Naive thymus-derived CD4-positive, alpha-beta T cell (primary cell): ENCODE data around the gene TCAP. TPM values are rescaled to one million over a fixed set of nuclear protein-coding genes. Genes with fewer than 3 reads are reported as not detected.
A peak's percentile ranks its signal among the peaks of the same experiment; 100 is the strongest.

Experiments used
- ATAC-seq: fragments of 150-1000 bp; cut with Tn5 transposase; 2 replicates; pipeline ENCODE4 v1.10.0; 2021; ENCODE audit warnings: mild to moderate bottlenecking, moderate library complexity
- CTCF ChIA-PET: fragments of 350-600 bp; sonication (Branson Sonifier 250); formaldehyde crosslinking; loops from one replicate; lab custom pipeline; 2021; ENCODE audit warnings: antibody characterized with exemption; lab: Charles Lee
- POLR2A ChIA-PET: fragments of 350-600 bp; sonication (Branson Sonifier 250); formaldehyde crosslinking; loops from one replicate; lab custom pipeline; 2021; ENCODE audit warnings: antibody characterized with exemption, inconsistent platforms; lab: Charles Lee
- DNase-seq, 9 donors: peaks; one replicate each; pipeline versions ENCODE4 v3.0.0 to v3.0.0-alpha.2; 2020 to 2022; ENCODE audit warnings: mixed read lengths in 1 of 9
- H3K27ac ChIP-seq: one replicate; pipeline ENCODE4 v1.7.0; 2013; ENCODE audit warnings: mild to moderate bottlenecking, low read depth, low read length, moderate library complexity
- H3K27me3 ChIP-seq, 2 donors: one replicate each; pipeline ENCODE4 v1.7.0; 2013; ENCODE audit warnings: low read length in 2 of 2, mild to moderate bottlenecking in 2 of 2, moderate library complexity in 2 of 2; ENCODE audit not compliant: control insufficient read depth in 2 of 2, insufficient read depth in 2 of 2
- H3K36me3 ChIP-seq, 3 experiments: 1 replicate in 2 of 3; 2 replicates in 1 of 3; pipeline ENCODE4 v1.7.0; 2013; ENCODE audit warnings: low read length in 3 of 3, mild to moderate bottlenecking in 3 of 3, moderate library complexity in 1 of 3; ENCODE audit not compliant: insufficient read depth in 3 of 3, control insufficient read depth in 2 of 3
- H3K4me1 ChIP-seq, 2 donors: one replicate each; pipeline ENCODE4 v1.7.0; 2013; ENCODE audit warnings: low read length in 2 of 2, mild to moderate bottlenecking in 2 of 2, moderate library complexity in 1 of 2; ENCODE audit not compliant: control insufficient read depth in 2 of 2, insufficient read depth in 2 of 2
- H3K4me3 ChIP-seq: 2 replicates; pipeline ENCODE4 v1.7.0; 2013; ENCODE audit warnings: mild to moderate bottlenecking, low read length
- H3K9me3 ChIP-seq, 3 experiments: 1 replicate in 2 of 3; 2 replicates in 1 of 3; pipeline ENCODE4 v1.7.0; 2013; ENCODE audit warnings: low read length in 3 of 3; ENCODE audit not compliant: control insufficient read depth in 2 of 3
- H3K27ac Mint-ChIP-seq, 9 donors: one replicate each; pipeline ENCODE4 v1.8.0; 2020 to 2022; ENCODE audit warnings: mixed read lengths in 9 of 9, mild to moderate bottlenecking in 8 of 9, moderate library complexity in 5 of 9, inconsistent platforms in 2 of 9
- H3K27me3 Mint-ChIP-seq, 5 donors: one replicate each; pipeline ENCODE4 v1.8.0; 2021 to 2022; ENCODE audit warnings: mixed read lengths in 5 of 5, mild to moderate bottlenecking in 1 of 5
- H3K36me3 Mint-ChIP-seq, 5 donors: one replicate each; pipeline ENCODE4 v1.8.0; 2020 to 2022; ENCODE audit warnings: mixed read lengths in 5 of 5, mild to moderate bottlenecking in 3 of 5, inconsistent platforms in 1 of 5
- H3K4me1 Mint-ChIP-seq, 7 donors: one replicate each; pipeline ENCODE4 v1.8.0; 2020 to 2022; ENCODE audit warnings: mixed read lengths in 7 of 7, mild to moderate bottlenecking in 3 of 7, inconsistent platforms in 1 of 7
- H3K4me3 Mint-ChIP-seq, 10 donors: one replicate each; pipeline ENCODE4 v1.8.0; 2020 to 2022; ENCODE audit warnings: mild to moderate bottlenecking in 10 of 10, mixed read lengths in 10 of 10, moderate library complexity in 6 of 10, inconsistent platforms in 2 of 10
- H3K9me3 Mint-ChIP-seq, 11 donors: one replicate each; pipeline ENCODE4 v1.8.0; 2020 to 2022; ENCODE audit warnings: mixed read lengths in 11 of 11, mild to moderate bottlenecking in 4 of 11, inconsistent platforms in 1 of 11, moderate library complexity in 1 of 11
- intact Hi-C, 2 donors: fragments of 100-400 bp; cut with micrococcal nuclease; formaldehyde crosslinking; loops; one replicate each; pipeline ENCODE4 v1.15.1; 2023
- polyA plus RNA-seq, 2 donors: library from polyadenylated mRNA; unstranded; fragments of 300-500 nt; fragmentation: Illumina TruSeq; gene quantifications; one replicate each; pipeline ENCODE4 v1.2.3, GENCODE V29; 2021
- total RNA-seq, 6 experiments: library from RNA in 5 of 6; stranded (reverse) in 5 of 6; gene quantifications; 1 replicate in 5 of 6; 2 replicates in 1 of 6; pipeline ENCODE4 v1.2.3 and lab custom pipeline; 2021 to 2026

Gene TCAP
- total and polyA plus RNA-seq, 7 experiments from 2014 or later = 0.12 to 10.5 (median 3.3) TPM; not detected in 1

GRCh38 chr17:39641883-39642282 lies 23.3 kb upstream of the TCAP start:
- intact Hi-C loops = no loop called here
- Mint-ChIP-seq H3K4me1 (peaks cover 60 to 91% (median 78%) of the 10 kb centered on the region in 7 donors), H3K27me3 (no peaks in the 10 kb centered on the region), H3K36me3 (peaks cover 0 to 7% (median 0%) of the 10 kb centered on the region in 5 donors), H3K27ac (peak overlapping the region in 6 of 9 donors; percentile 23 to 70 (median 44)), H3K9me3 (no peaks in the 10 kb centered on the region), H3K4me3 (peak overlapping the region in 3 of 10 donors; percentile 13 to 97 (median 53))
- Histone ChIP-seq H3K36me3 (peaks cover 0 to 16% (median 0%) of the 10 kb centered on the region in 3 experiments), H3K9me3 (no peaks in the 10 kb centered on the region), H3K27me3 (no peaks in the 10 kb centered on the region), H3K4me3 (no peak overlapping the region), H3K27ac (no peak overlapping the region), H3K4me1 (peaks cover 35 to 50% of the 10 kb centered on the region in 2 donors)
- ChIA-PET CTCF (interaction anchor here (0.7 to 2.4 kb wide), 3 partner anchors 11 to 19 kb away, joined by 6 to 15 read pairs (median 7); no protein-coding TSS in a partner anchor), POLR2A (interaction anchor here (0.8 kb wide), 1 partner anchor 38 kb away, joined by 3 read pairs; no protein-coding TSS in a partner anchor)
- ATAC-seq (no peak), DNase-seq (no peak)

- no peaks in the 10 kb centered on the region for H3K27me3 Mint-ChIP-seq
- H3K4me3 ChIP-seq = no peak overlapping the region
- ChIA-PET POLR2A (no interaction called here), CTCF (interaction anchor here (1.0 to 2.4 kb wide), 4 partner anchors 8 to 21 kb away, joined by 3 to 15 read pairs (median 4); no protein-coding TSS in a partner anchor)
- H3K9me3 ChIP-seq = no peaks in the 10 kb centered on the region
- no peak for DNase-seq
- no peak overlapping the region for H3K27ac ChIP-seq
- H3K36me3 ChIP-seq = peaks cover 0 to 13% (median 0%) of the 10 kb centered on the region in 3 experiments
- ATAC-seq = no peak
- peak overlapping the region in 3 of 10 donors; percentile 2 to 60 (median 53) for H3K4me3 Mint-ChIP-seq
- H3K27me3 ChIP-seq = no peaks in the 10 kb centered on the region
- H3K9me3 Mint-ChIP-seq = no peaks in the 10 kb centered on the region
- intact Hi-C loops = no loop called here
- H3K4me1 Mint-ChIP-seq = peaks cover 60 to 89% (median 77%) of the 10 kb centered on the region in 7 donors
- H3K36me3 Mint-ChIP-seq = peaks cover 0 to 7% (median 0%) of the 10 kb centered on the region in 5 donors
- H3K4me1 ChIP-seq = peaks cover 35 to 50% of the 10 kb centered on the region in 2 donors
- H3K27ac Mint-ChIP-seq = peak overlapping the region in 8 of 9 donors; percentile 7 to 68 (median 36)
These were observed 22.7 kb upstream of the TCAP start for GRCh38 chr17:39642291-39643074.

- ChIA-PET POLR2A (no interaction called here), CTCF (interaction anchor here (0.6 to 1.5 kb wide), 4 partner anchors 9 to 22 kb away, joined by 3 to 5 read pairs (median 4); no protein-coding TSS in a partner anchor)
- Histone ChIP-seq H3K27me3 (no peaks in the 10 kb centered on the region), H3K4me3 (no peak overlapping the region), H3K9me3 (no peaks in the 10 kb centered on the region), H3K36me3 (peaks cover 0 to 15% (median 0%) of the 10 kb centered on the region in 3 experiments), H3K4me1 (peaks cover 29 to 46% of the 10 kb centered on the region in 2 donors), H3K27ac (no peak overlapping the region)
- Mint-ChIP-seq H3K4me1 (peaks cover 52 to 84% (median 69%) of the 10 kb centered on the region in 7 donors), H3K9me3 (no peaks in the 10 kb centered on the region), H3K4me3 (peak overlapping the region in 3 of 10 donors; percentile 2 to 13 (median 8)), H3K27me3 (no peaks in the 10 kb centered on the region), H3K27ac (peak overlapping the region in 4 of 9 donors; percentile 19 to 55 (median 38)), H3K36me3 (peaks cover 0 to 7% (median 0%) of the 10 kb centered on the region in 5 donors)
- DNase-seq (no peak), ATAC-seq (no peak)
- intact Hi-C loops = no loop called here
These were observed 21.9 kb upstream of the TCAP start for GRCh38 chr17:39643271-39643670.

- ChIA-PET POLR2A (interaction anchor here (0.9 to 1.4 kb wide), 2 partner anchors 9 to 10 kb away, joined by 3 to 4 read pairs; no protein-coding TSS in a partner anchor), CTCF (interaction anchor here (0.8 to 1.3 kb wide), 2 partner anchors 15 to 24 kb away, joined by 3 read pairs; no protein-coding TSS in a partner anchor)
- Histone ChIP-seq H3K9me3 (no peaks in the 10 kb centered on the region), H3K27ac (no peak overlapping the region), H3K4me3 (no peak overlapping the region), H3K4me1 (peaks cover under 1 to 17% of the 10 kb centered on the region in 2 donors), H3K27me3 (no peaks in the 10 kb centered on the region), H3K36me3 (peaks cover 0 to 20% (median 0%) of the 10 kb centered on the region in 3 experiments)
- ATAC-seq (no peak), DNase-seq (no peak)
- H3K27ac Mint-ChIP-seq = peak overlapping the region in 3 of 9 donors; percentile 33 to 57 (median 41)
- peaks cover 30 to 78% (median 60%) of the 10 kb centered on the region in 7 donors for H3K4me1 Mint-ChIP-seq
- intact Hi-C loops = no loop called here
- H3K4me3 Mint-ChIP-seq = no peak overlapping the region
- no peaks in the 10 kb centered on the region for H3K9me3 Mint-ChIP-seq
- no peaks in the 10 kb centered on the region for H3K27me3 Mint-ChIP-seq
- H3K36me3 Mint-ChIP-seq = peaks cover 0 to 12% (median 0%) of the 10 kb centered on the region in 5 donors
These were observed 17.9 kb upstream of the TCAP start for GRCh38 chr17:39647256-39647655.

- no peak for DNase-seq
- ChIA-PET POLR2A (interaction anchor here (0.7 to 1.4 kb wide), 3 partner anchors 9 to 277 kb away, joined by 3 read pairs; no protein-coding TSS in a partner anchor), CTCF (interaction anchor here (1.3 to 1.5 kb wide), 2 partner anchors 14 to 17 kb away, joined by 3 to 4 read pairs; no protein-coding TSS in a partner anchor)
- peaks cover 21 to 74% (median 57%) of the 10 kb centered on the region in 7 donors for H3K4me1 Mint-ChIP-seq
- H3K36me3 Mint-ChIP-seq = peaks cover 0 to 12% (median 0%) of the 10 kb centered on the region in 5 donors
- H3K4me3 Mint-ChIP-seq = no peak overlapping the region
- no peaks in the 10 kb centered on the region for H3K9me3 Mint-ChIP-seq
- Histone ChIP-seq H3K9me3 (no peaks in the 10 kb centered on the region), H3K36me3 (peaks cover 0 to 24% (median 0%) of the 10 kb centered on the region in 3 experiments), H3K4me1 (peaks cover 4 to 5% of the 10 kb centered on the region in 2 donors), H3K4me3 (no peak overlapping the region), H3K27me3 (no peaks in the 10 kb centered on the region), H3K27ac (no peak overlapping the region)
- intact Hi-C loops = no loop called here
- ATAC-seq = no peak
- H3K27me3 Mint-ChIP-seq = no peaks in the 10 kb centered on the region
- peak overlapping the region in 7 of 9 donors; percentile 9 to 70 (median 49) for H3K27ac Mint-ChIP-seq
These were observed 16.4 kb upstream of the TCAP start for GRCh38 chr17:39648616-39649366.
